GM12892 (cell line): ENCODE data around the gene SRSF1.

Experiments
- DNase-seq: peaks from one replicate; pipeline ENCODE4 v3.0.0; 2011; ENCODE audit not compliant: insufficient read length
- FAIRE-seq: peaks from 2 replicates; lab custom pipeline; 2011; peaks lifted over from hg19 to GRCh38; lab: Jason Lieb, UNC
- POLR2A ChIP-seq: IDR thresholded peaks from 2 replicates; pipeline ENCODE4 v1.6.1; 2011; ENCODE audit warnings: low read depth, low read length, control low read depth
- POLR2AphosphoS5 ChIP-seq: IDR thresholded peaks from 2 replicates; pipeline ENCODE4 v1.6.1; 2011; ENCODE audit warnings: low read depth, low read length, control low read depth
- TAF1 ChIP-seq: IDR thresholded peaks from 2 replicates; pipeline ENCODE4 v1.6.1; 2011; ENCODE audit warnings: low read depth, mild to moderate bottlenecking, control low read depth, low read length, borderline replicate concordance

SRSF1 gene

DNA sequence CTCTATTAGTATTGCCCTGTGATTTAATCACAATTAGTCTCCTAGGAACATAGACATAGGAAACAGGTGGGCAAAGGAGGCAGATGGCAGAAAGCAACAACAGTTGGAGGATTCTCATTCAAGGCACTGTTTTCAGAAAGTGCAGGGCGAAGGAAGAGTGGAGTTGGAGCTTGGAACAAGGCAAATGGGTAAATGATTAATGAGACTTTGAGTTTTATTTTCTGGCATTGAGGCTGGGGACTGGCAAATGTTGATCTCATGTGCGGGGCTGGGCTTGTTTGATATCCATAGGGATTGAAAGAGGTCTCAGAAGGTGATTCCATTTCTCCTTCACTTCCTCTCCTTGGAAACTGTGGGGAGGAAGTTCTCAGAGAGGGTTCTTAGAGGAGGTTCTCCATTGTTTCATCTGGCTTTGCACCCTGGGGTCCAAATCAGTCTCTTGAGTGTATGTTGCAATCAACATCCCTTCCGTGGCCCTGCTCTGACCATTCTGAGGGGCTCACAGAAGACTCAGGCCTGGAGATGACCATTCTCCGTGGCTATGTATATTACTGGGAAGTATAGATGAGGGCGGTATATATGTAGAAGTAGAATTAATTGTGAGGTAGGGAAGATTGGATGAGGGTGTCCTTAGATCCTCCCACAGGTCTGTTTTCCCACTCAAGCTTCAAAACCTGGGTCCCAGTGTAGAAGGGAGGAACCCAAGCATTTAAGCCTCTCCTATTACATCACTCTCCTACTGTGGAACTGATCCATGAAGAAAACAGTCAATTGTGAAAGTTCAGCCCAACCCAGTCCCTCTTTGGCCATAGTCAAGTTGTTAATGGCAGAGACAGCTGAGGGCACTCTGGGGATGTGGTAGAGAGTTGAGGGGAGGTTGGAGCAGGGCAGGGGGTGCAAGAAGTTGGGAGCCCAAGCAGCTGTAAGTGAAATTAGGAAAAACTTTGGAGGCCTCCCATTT lies 36.5 kb upstream of the SRSF1 start:
- FAIRE-seq = no peak
- TF ChIP-seq POLR2A (no peak), TAF1 (no peak), POLR2AphosphoS5 (no peak)
- no peak for DNase-seq

DNA sequence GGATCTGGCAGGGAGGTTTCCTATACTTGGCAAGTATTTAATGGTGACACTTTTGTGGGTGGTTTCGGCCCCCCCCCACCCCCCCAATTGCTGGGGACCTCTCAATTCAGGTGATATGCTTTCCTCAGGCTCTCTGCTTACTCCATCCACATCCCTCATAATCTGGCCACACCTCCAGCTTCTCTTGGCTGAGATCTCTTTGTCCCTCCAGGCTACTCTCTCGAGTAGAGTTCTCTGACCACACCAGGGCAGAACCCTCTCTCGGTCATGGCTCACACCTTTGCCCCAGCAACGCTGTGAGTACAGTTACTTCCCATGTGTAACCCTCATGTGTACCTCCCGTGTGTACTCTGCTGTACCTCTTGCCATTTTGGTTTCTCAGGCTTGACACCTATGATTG lies 34.1 kb upstream of the SRSF1 start:
- DNase-seq (no peak), FAIRE-seq (no peak)
- TF ChIP-seq TAF1 (no peak), POLR2AphosphoS5 (no peak), POLR2A (no peak)

DNA sequence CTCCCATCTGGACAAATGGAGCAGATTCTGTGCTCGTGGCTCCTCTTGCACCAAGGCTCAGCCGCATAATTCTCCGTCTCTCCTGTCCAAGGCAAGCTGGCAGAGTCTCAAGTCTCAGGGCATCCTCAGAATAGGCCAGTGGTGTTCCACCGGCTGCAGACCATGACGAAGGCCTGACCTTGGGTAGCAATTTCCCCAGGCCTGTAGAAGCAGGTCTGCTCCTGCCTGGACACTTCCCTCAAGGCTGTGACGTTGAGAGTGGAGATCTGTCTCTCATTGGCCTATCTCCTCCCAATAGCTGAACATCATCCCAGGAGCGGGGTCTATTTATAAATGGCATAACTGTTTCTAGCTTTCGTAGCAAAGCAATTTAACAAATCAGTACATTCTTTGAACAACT lies 33.3 kb upstream of the SRSF1 start:
- FAIRE-seq (no peak), DNase-seq (no peak)
- TF ChIP-seq TAF1 = no peak

DNA sequence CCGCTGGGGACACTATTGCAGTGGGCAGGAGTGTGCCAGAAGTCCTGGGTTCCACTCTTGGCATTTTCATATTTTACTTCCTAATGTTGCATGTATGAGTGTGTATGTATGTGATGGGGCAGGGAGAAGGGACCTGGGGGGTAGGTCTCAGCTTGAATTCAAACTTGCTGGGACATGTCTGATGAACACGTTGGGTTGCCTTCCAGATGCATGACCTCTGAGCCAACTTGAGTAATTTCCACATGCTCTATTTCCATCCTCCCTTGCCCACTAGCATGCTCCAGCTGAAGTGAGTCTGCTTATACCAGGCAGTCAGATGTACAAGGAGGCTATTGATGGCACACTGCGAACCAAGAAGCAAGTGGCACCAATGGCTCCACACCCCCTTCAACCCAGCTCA lies 32.9 kb upstream of the SRSF1 start:
- DNase-seq (no peak), FAIRE-seq (no peak)
- TF ChIP-seq TAF1 = no peak
- TF ChIP-seq POLR2A = no peak
- TF ChIP-seq POLR2AphosphoS5 = no peak

DNA sequence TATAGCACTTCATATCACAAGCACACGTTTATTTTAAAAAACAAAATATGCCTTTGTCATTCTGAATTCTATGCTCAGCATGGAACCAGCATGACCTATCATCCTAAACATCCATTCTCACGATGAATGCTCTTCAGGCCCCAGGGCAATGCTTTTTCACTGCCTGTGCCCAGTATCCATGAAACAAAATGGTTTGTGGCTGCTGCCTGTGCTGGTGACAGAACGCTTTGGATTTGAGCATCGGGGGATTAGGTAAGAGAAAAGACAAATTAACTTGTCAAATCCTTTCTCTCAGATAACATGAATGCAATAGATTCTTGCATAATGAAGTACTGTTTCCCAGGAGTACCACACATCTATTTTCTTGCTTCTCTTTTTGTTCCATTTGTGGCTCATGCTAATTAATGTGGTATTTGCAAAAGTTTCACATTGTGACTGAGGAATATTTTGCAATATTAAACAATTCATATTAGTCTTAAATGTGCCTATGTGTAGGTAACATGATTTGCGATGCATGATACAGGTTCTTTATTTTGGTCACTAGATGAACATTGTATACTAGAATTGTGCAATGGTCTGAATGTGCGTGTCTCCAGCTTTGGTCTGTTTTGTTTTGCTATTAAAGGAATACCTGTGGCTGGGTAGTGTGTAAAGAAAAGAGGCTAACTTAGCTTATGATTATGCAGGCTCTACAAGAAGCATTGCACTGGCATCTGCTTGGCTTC lies 25.8 kb upstream of the SRSF1 start:
- no peak for DNase-seq
- TF ChIP-seq TAF1 = no peak
- no peak for TF ChIP-seq POLR2A
- no peak for TF ChIP-seq POLR2AphosphoS5
- no peak for FAIRE-seq

DNA sequence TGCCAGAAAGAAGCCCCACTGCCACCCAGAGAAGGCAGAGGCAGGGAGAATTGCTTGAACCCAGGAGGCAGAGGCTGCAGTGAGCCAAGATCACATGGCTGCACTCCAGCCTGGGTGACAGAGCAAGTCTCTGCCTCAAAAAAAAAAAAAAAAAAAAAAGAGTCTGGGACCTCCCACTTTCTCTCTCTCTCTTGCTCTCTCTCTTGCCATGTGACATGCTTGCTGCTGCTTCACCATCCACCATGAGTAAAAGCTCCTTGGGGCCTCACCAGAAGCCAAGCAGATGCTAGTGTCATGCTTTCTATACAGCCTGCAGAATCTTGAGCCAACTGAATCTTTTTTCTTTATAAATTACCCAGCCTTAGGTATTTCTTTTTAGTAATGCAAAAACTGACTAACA lies 21.5 kb upstream of the SRSF1 start:
- DNase-seq = no peak
- no peak for FAIRE-seq
- TF ChIP-seq TAF1 (no peak), POLR2AphosphoS5 (no peak), POLR2A (no peak)

DNA sequence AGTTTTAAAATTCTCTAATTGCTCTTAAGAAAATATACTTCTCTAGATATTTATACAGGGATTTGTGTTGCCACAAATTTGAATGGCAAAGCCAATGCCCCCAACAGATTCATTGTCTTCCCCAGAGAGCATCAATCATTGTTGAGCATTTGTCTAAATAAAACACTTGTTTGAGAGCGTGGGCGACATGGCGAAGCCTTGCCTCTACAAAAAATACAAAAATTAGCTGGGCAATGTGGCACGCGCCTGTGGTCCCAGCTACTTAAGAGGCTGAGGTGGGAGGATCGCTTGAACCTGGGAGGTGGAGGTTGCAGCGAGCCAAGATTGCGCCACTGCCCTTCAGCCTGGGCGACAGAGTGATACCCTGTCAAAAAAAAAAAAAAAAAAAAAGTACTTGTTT lies 13.4 kb upstream of the SRSF1 start:
- DNase-seq (no peak), FAIRE-seq (no peak)
- TF ChIP-seq TAF1 (no peak), POLR2A (no peak), POLR2AphosphoS5 (no peak)

DNA sequence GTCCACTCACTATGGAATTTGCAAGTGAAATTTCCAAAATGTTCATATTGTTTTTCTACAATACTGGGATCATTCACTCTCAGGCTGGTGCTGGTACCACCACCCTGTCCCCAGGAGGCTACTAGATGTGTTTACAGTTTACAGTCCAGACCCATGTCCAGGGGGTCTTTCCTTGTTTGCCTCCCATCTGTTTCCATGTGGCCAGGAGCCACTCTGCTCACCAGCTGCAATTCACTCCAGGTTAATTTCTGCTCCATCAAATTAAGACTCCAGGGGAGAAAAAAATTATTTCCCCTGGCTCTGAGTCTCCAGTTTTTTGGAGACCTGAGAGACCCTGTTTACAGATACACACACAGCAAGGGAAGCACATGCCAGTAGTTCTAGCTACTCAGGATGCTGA lies 12.5 kb upstream of the SRSF1 start:
- no peak for TF ChIP-seq POLR2A
- FAIRE-seq (no peak), DNase-seq (no peak)

DNA sequence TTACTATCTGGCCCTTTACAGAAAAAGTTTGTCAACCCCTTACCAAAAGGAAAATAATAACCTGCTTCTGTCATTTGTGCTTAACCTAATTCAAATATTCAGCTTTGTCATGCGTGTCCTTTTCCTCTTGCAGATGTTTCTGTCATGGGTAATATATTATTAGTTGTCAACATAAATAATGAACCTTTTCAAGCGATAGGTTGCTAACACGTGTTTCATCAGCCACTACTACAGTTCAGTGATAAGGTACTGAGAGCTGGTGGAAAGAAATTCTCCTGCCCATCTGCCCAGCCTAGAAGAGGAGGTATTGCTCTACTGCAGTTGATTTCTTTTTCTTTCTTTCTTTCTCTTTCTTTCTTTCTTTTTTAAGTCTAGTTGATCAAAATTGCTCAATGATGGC lies 12.0 kb upstream of the SRSF1 start:
- TF ChIP-seq POLR2A (no peak), TAF1 (no peak), POLR2AphosphoS5 (no peak)
- FAIRE-seq (no peak), DNase-seq (no peak)

DNA sequence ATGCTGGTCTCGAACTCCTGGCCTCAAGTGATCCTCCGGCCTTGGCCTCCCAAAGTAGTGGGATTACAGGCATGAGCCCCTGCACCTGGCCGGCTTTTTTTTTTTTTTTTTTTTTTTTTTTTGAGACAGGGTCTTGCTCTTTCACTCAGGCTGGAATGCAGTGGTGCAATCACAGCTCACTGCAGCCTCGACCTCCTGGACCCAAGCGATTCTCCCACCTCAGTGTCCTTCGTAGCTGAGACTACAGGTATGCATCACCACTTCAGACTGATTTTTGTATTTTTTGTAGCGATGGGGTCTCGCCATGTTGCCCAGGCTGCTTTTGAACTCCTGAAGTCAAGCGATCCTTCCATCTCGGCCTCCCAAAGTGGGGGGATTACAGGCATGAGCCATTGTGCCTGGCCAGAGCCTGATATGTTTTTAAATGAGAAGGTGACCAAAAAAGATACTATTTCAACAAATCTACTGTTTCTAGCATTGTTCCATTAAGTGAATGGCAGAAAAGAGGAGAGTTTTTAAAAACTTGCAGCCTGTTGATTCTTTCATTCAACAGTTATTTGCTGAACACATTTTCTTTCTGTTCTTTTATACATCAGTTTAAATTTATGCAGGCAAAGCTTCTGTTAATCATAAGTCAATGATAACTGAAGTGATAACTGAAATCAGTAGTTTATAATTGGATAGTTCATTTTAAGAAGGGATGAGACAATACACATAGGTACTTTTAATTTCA lies 3.2 kb upstream of the SRSF1 start:
- DNase-seq (no peak), FAIRE-seq (no peak)
- TF ChIP-seq POLR2A = no peak
- no peak for TF ChIP-seq POLR2AphosphoS5
- TF ChIP-seq TAF1 = no peak
